Tibial nerve (tissue), 4 donors: Measurements from ENCODE around the gene SLC25A42. TPM values are rescaled to one million over a fixed set of nuclear protein-coding genes. Genes with fewer than 3 reads are reported as not detected.
A peak's percentile ranks its signal among the peaks of the same experiment; 100 is the strongest.

Experiments
- DNase-seq, 2 donors: peaks; one replicate each; pipeline ENCODE4 v3.0.0-alpha.2; 2019; ENCODE audit warnings: low spot score in 2 of 2
- H3K27ac ChIP-seq, 4 donors: fragments of 200-600 bp; sonication (generic) in 3 of 4; one replicate each; pipeline ENCODE4 v1.5.1; 2017 to 2019; ENCODE audit warnings: mild to moderate bottlenecking in 1 of 4
- H3K27me3 ChIP-seq, 2 donors: fragments of 200-600 bp; sonication (generic) in 1 of 2; one replicate each; pipeline versions ENCODE4 v1.5.1 to v1.6.0; 2017 to 2019
- H3K36me3 ChIP-seq, 3 donors: fragments of 200-600 bp; sonication (generic); one replicate each; pipeline ENCODE4 v1.5.1; 2018 to 2019
- H3K4me1 ChIP-seq, 4 donors: fragments of 200-600 bp; sonication (generic) in 3 of 4; one replicate each; pipeline ENCODE4 v1.5.1; 2017 to 2019
- H3K4me3 ChIP-seq, 4 donors: fragments of 200-600 bp; sonication (generic) in 3 of 4; one replicate each; pipeline ENCODE4 v1.5.1; 2017 to 2019; ENCODE audit warnings: mild to moderate bottlenecking in 1 of 4, moderate library complexity in 1 of 4
- H3K9me3 ChIP-seq, 4 donors: fragments of 200-600 bp; sonication (generic) in 3 of 4; one replicate each; pipeline ENCODE4 v1.5.1; 2017 to 2019
- CTCF ChIP-seq, 5 experiments: fragments of 200-600 bp in 3 of 5; fragments of 450-650 bp in 2 of 5; sonication (generic) in 3 of 5; IDR thresholded peaks; one replicate each; pipeline ENCODE4 v1.5.1; 2016 to 2019; ENCODE audit warnings: antibody characterized with exemption in 5 of 5, mild to moderate bottlenecking in 3 of 5, moderate library complexity in 2 of 5
- EP300 ChIP-seq, 2 donors: sonication (generic); formaldehyde crosslinking; IDR thresholded peaks; one replicate each; pipeline ENCODE4 v1.6.1; 2017; ENCODE audit warnings: antibody characterized with exemption in 2 of 2, mild to moderate bottlenecking in 1 of 2
- POLR2A ChIP-seq, 2 donors: fragments of 450-650 bp; IDR thresholded peaks; one replicate each; pipeline ENCODE4 v1.6.1; 2017; ENCODE audit warnings: antibody characterized with exemption in 2 of 2, mild to moderate bottlenecking in 2 of 2, moderate library complexity in 2 of 2
- WGBS, 2 donors: methylation state at CpG; one replicate each; pipeline ENCODE4 v1.1.5; 2018; 5-methylcytosine and 5-hydroxymethylcytosine counted together
- total RNA-seq, 4 donors: library from RNA; depleted of rRNA; stranded (reverse); fragments of >200 nt; gene quantifications; one replicate each; pipeline ENCODE4 v1.1.0, GENCODE V29; 2016

Gene SLC25A42
- total RNA-seq, 4 donors from 2014 or later = 13.8 to 25.5 (median 15.5) TPM

GRCh38 chr19:19062454-19063182 is 1.2 kb upstream of the SLC25A42 start:
- H3K27me3 ChIP-seq = no peaks in the 10 kb centered on the region
- peaks cover 0 to 25% (median 8%) of the 10 kb centered on the region in 4 donors for H3K4me1 ChIP-seq
- no peaks in the 10 kb centered on the region for H3K9me3 ChIP-seq
- peaks cover 0 to 25% (median 0%) of the 10 kb centered on the region in 3 donors for H3K36me3 ChIP-seq
- peak overlapping the region; percentile 82 to 93 (median 90) for H3K27ac ChIP-seq
- no peak for DNase-seq
- no peak for TF ChIP-seq EP300 (IDR thresholded peaks at IDR 0.05)
- TF ChIP-seq POLR2A (IDR thresholded peaks at IDR 0.05) = no peak
- no peak for TF ChIP-seq CTCF (IDR thresholded peaks at IDR 0.05)
- H3K4me3 ChIP-seq = peak overlapping the region in 3 of 4 donors; percentile 69 to 83 (median 76)
- 72 to 74% methylated on average over 4 of the region's 4 CpGs for WGBS, 2 donors

GRCh38 chr19:19064098-19064722 is 416 bp downstream of the SLC25A42 start:
- TF ChIP-seq CTCF (IDR thresholded peaks at IDR 0.05) (no peak), POLR2A (IDR thresholded peaks at IDR 0.05) (no peak), EP300 (IDR thresholded peaks at IDR 0.05) (no peak)
- H3K36me3 ChIP-seq = peaks cover 0 to 12% (median 0%) of the 10 kb centered on the region in 3 donors
- peak overlapping the region; percentile 72 to 91 (median 83) for H3K27ac ChIP-seq
- 3 to 5% methylated on average over 21 to 27 of the region's 29 CpGs for WGBS, 2 donors
- no peak for DNase-seq
- no peaks in the 10 kb centered on the region for H3K9me3 ChIP-seq
- peaks cover 0 to 31% (median 8%) of the 10 kb centered on the region in 4 donors for H3K4me1 ChIP-seq
- no peaks in the 10 kb centered on the region for H3K27me3 ChIP-seq
- H3K4me3 ChIP-seq = peak overlapping the region; percentile 64 to 83 (median 72)

GRCh38 chr19:19064811-19065745 is 1.3 kb downstream of the SLC25A42 start:
- Histone ChIP-seq H3K27ac (peak overlapping the region; percentile 0 to 91 (median 74)), H3K9me3 (no peaks in the 10 kb centered on the region), H3K36me3 (peaks cover 0 to 3% (median 0%) of the 10 kb centered on the region in 3 donors), H3K27me3 (no peaks in the 10 kb centered on the region), H3K4me3 (peak overlapping the region in 3 of 4 donors; percentile 64 to 76 (median 69)), H3K4me1 (peaks cover 0 to 34% (median 8%) of the 10 kb centered on the region in 4 donors)
- WGBS, 2 donors = 2 to 4% methylated on average over 25 of the region's 25 CpGs
- DNase-seq = no peak
- TF ChIP-seq CTCF (IDR thresholded peaks at IDR 0.05) (no peak), POLR2A (IDR thresholded peaks at IDR 0.05) (no peak), EP300 (IDR thresholded peaks at IDR 0.05) (no peak)

GRCh38 chr19:19067276-19068072 is 3.7 kb downstream of the SLC25A42 start:
- Histone ChIP-seq H3K27me3 (no peaks in the 10 kb centered on the region), H3K4me1 (peaks cover 0 to 34% (median 8%) of the 10 kb centered on the region in 4 donors), H3K36me3 (no peaks in the 10 kb centered on the region), H3K4me3 (no peak overlapping the region), H3K27ac (no peak overlapping the region), H3K9me3 (no peaks in the 10 kb centered on the region)
- 78 to 79% methylated on average over 11 of the region's 11 CpGs for WGBS, 2 donors
- no peak for DNase-seq
- no peak for TF ChIP-seq EP300 (IDR thresholded peaks at IDR 0.05)
- TF ChIP-seq POLR2A (IDR thresholded peaks at IDR 0.05) = no peak
- TF ChIP-seq CTCF (IDR thresholded peaks at IDR 0.05) = no peak
